Measurements from ENCODE around the gene MB. TPM values are rescaled to one million over a fixed set of nuclear protein-coding genes. Genes with fewer than 3 reads are reported as not detected.

Gene MB
- total and polyA plus RNA-seq, 9 of the 15 experiments (the other 6 are each of a cell fraction or from before 2014, with no cell fraction given), result not detected

DNA sequence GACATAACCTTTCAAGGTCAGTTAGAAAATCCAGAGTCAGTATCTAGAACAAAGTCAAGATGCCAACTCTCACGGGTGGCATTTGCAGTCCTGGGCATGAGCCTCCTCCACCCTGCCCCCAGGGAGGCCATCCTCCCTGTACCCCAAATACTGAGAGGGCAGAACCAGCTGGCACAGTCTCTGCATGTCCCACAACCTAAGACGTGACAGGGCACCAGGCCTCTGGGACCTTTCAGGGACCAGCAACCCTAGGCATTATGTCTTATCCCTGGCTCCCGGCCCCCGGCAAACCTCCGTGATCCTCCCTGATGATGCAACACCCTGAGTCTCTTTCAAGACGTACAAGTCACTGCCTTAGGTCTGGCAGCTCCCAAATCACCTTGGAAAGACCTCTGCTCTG, 2.0 kb downstream of the MB start (continued):
- TF ChIP-seq, protein P1, sequence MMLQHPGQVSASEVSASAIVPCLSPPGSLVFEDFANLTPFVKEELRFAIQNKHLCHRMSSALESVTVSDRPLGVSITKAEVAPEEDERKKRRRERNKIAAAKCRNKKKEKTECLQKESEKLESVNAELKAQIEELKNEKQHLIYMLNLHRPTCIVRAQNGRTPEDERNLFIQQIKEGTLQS (IDR thresholded peaks at IDR 0.05), result peak; percentile 97
- TF ChIP-seq, protein P1 (CRISPR knock-in tag; conservative IDR thresholded peaks at IDR 0.05), result no peak
- TF ChIP-seq, protein P2, sequence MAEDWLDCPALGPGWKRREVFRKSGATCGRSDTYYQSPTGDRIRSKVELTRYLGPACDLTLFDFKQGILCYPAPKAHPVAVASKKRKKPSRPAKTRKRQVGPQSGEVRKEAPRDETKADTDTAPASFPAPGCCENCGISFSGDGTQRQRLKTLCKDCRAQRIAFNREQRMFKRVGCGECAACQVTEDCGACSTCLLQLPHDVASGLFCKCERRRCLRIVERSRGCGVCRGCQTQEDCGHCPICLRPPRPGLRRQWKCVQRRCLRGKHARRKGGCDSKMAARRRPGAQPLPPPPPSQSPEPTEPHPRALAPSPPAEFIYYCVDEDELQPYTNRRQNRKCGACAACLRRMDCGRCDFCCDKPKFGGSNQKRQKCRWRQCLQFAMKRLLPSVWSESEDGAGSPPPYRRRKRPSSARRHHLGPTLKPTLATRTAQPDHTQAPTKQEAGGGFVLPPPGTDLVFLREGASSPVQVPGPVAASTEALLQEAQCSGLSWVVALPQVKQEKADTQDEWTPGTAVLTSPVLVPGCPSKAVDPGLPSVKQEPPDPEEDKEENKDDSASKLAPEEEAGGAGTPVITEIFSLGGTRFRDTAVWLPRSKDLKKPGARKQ (CRISPR knock-in tag; IDR thresholded peaks at IDR 0.05), result no peak
- peak; percentile 83 for TF ChIP-seq ESRRA (IDR thresholded peaks at IDR 0.05; ENCODE audit: borderline replicate concordance, low read depth)
- TF ChIP-seq, protein P3, sequence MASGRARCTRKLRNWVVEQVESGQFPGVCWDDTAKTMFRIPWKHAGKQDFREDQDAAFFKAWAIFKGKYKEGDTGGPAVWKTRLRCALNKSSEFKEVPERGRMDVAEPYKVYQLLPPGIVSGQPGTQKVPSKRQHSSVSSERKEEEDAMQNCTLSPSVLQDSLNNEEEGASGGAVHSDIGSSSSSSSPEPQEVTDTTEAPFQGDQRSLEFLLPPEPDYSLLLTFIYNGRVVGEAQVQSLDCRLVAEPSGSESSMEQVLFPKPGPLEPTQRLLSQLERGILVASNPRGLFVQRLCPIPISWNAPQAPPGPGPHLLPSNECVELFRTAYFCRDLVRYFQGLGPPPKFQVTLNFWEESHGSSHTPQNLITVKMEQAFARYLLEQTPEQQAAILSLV (tag; IDR thresholded peaks at IDR 0.05), result peak; percentile 47; the same call in 1 of the 2 replicates
- TF ChIP-seq, protein P4, sequence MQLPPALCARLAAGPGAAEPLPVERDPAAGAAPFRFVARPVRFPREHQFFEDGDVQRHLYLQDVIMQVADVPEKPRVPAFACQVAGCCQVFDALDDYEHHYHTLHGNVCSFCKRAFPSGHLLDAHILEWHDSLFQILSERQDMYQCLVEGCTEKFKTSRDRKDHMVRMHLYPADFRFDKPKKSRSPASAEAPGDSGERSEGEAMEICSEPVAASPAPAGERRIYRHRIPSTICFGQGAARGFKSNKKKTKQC (CRISPR knock-in tag; IDR thresholded peaks at IDR 0.05), result no peak
- no peak for TF ChIP-seq NCOA2 (IDR thresholded peaks at IDR 0.05; ENCODE audit: partially characterized antibody in 2 of 2)
- TF ChIP-seq ZBED1 (IDR thresholded peaks at IDR 0.05), result no peak
- TF ChIP-seq GATAD2A (IDR thresholded peaks at IDR 0.05), result no peak
- TF ChIP-seq, protein P5, sequence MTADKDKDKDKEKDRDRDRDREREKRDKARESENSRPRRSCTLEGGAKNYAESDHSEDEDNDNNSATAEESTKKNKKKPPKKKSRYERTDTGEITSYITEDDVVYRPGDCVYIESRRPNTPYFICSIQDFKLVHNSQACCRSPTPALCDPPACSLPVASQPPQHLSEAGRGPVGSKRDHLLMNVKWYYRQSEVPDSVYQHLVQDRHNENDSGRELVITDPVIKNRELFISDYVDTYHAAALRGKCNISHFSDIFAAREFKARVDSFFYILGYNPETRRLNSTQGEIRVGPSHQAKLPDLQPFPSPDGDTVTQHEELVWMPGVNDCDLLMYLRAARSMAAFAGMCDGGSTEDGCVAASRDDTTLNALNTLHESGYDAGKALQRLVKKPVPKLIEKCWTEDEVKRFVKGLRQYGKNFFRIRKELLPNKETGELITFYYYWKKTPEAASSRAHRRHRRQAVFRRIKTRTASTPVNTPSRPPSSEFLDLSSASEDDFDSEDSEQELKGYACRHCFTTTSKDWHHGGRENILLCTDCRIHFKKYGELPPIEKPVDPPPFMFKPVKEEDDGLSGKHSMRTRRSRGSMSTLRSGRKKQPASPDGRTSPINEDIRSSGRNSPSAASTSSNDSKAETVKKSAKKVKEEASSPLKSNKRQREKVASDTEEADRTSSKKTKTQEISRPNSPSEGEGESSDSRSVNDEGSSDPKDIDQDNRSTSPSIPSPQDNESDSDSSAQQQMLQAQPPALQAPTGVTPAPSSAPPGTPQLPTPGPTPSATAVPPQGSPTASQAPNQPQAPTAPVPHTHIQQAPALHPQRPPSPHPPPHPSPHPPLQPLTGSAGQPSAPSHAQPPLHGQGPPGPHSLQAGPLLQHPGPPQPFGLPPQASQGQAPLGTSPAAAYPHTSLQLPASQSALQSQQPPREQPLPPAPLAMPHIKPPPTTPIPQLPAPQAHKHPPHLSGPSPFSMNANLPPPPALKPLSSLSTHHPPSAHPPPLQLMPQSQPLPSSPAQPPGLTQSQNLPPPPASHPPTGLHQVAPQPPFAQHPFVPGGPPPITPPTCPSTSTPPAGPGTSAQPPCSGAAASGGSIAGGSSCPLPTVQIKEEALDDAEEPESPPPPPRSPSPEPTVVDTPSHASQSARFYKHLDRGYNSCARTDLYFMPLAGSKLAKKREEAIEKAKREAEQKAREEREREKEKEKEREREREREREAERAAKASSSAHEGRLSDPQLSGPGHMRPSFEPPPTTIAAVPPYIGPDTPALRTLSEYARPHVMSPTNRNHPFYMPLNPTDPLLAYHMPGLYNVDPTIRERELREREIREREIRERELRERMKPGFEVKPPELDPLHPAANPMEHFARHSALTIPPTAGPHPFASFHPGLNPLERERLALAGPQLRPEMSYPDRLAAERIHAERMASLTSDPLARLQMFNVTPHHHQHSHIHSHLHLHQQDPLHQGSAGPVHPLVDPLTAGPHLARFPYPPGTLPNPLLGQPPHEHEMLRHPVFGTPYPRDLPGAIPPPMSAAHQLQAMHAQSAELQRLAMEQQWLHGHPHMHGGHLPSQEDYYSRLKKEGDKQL (CRISPR knock-in tag; IDR thresholded peaks at IDR 0.05; ENCODE audit: borderline replicate concordance), result no peak
